Measurements from ENCODE around the gene ROR1. TPM values are rescaled to one million over a fixed set of nuclear protein-coding genes. Genes with fewer than 3 reads are reported as not detected.

The ROR1 gene
- polyA plus RNA-seq, 1 donor: 8.8 TPM

DNA sequence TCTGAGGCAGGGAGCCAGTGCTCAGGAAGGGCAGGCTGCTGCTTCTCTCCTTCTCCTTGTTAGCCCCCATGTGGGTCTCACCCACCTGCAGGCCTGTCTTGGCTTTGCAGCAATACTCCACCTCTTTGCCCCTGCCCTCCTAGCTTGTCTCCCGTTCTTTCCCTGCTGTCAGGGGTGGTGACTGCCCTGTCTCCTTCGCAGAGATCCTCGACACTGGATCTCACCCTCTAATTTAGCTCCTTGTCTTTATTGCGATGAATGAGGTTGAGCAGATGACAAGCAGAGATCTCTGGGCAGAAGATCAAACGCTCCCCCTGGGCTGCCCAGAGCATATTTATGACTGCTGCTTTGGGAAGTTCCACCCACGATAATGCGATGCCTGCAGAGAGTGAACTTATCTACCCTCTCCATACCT is 199.2 kb downstream of the ROR1 start:
- no peak for DNase-seq (ENCODE audit: low read depth)

DNA sequence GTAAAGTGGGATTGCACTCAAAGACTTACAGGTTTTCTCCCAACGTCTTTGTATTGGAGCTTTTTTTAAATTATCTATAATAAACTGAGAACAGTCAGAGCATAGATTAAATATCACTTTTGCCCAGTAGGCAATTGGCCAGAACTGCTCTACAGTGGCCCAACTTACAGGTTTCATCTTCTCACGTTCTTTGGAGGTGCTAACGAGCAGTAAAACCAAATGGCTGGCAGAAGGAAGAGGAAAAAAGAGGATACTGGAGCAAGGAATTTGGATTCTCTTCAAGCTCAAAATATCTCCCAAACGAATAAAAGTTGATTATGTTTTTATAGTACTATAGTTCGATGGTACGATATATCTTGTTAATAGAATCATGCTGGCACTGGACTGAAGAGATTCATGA is 201.1 kb downstream of the ROR1 start:
- no peak for DNase-seq (ENCODE audit: low read depth)

DNA sequence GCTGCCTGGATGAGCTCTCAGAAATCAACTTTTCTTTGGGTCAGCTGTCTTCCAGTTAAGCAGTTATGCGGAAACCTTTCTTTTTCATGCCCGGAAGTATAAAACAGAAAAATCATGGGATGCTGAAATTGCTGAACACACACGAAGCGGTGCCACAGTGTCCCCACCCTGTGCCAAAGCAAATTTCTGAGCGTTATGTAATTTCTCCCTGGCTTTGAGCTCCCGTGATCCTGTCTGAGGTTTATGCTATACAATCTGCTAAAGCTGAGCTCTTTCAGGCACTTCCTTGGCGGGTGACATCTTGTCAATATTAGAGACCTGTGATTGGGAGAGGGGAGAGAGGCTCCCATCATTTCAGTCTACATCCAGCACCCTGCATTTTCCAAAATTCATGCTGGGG is 201.7 kb downstream of the ROR1 start:
- DNase-seq (ENCODE audit: low read depth): no peak

DNA sequence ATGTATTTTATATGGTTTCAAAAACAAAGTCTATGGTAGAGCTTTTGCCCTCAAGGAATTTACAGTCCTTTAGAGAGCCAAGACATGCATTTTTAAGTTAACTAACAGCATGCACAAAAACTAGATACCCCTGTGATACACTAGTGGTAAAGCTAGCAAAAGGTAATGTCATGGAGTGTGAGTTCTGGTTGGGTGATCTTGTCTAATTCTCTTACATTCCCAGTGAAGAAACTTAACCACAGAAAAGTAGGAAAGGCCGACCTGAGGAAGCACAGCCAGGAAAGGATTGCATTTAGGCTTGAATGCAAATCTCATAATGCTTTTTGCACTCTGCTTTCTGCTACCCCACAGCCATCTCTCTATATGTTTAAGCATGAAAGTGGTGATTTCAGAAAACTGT is 202.2 kb downstream of the ROR1 start:
- DNase-seq (ENCODE audit: low read depth): no peak

DNA sequence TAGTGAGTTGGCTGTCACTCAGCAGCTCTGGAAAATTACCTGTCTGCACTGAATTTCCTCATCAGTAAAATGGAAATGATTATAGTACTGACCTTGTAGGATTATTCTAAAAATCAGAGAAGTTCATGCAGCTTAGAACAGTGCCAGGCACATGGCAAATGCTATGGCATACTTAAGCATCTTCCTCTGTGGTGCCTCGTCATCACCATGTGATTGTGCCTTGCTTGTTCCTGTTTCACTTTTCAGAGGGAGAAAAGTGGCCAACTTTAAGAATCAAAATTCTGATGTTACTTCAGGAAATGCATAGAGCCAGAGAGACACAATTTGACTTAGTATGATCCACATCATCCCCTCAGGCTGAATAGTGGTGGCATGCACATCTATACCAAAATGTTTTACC is 203.6 kb downstream of the ROR1 start:
- DNase-seq (ENCODE audit: low read depth): no peak

DNA sequence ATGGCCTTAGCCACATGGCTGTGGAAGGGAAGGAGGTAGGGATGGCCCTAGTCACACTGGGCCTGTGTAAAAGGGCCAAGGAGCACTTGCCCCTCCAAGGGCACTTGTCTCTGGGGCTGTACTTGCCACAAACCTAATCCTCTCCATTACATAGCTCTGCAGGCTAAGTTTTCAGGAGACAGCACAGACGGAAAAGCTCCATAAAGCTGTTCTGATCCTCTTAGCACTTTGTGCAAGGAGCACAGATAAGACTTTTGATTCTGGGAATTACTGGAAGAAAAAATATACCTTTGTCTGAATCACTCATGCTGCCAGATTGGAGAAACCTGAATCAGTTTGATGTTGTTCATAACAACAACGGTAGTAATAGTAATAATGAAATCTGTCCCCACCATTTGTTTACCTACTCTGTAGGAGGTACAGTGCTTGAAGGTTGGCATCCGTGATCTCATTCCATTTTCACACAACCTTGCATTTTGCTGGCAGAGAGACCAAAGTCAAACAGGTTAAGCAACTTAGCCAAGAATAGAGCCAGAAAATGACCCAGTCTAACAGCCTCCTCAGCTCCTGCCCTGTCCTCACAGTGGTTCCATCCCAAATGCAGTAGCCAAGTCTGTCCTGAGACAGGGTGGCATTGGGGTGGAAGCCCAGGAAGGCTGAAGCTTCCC is 207.1 kb downstream of the ROR1 start:
- no peak for DNase-seq (ENCODE audit: low read depth)

DNA sequence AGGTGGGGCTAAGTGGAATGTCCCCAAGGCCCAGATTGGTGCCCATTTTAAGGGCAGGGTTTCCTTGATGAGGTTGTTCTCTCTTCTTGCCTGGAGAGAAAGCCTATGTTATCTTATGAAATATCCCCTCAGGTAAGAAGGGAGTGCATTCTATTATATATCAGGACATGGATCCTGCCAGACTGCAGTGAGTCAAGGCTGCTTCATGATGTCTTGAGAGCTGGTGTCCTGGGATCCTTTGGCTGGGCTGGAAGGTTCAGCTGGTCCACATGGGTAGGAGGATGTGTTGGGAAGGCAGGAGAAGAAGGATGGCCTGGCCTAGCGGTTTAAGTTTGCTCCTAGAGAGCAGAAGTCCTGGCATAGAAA is 207.6 kb downstream of the ROR1 start:
- no peak for DNase-seq (ENCODE audit: low read depth)

DNA sequence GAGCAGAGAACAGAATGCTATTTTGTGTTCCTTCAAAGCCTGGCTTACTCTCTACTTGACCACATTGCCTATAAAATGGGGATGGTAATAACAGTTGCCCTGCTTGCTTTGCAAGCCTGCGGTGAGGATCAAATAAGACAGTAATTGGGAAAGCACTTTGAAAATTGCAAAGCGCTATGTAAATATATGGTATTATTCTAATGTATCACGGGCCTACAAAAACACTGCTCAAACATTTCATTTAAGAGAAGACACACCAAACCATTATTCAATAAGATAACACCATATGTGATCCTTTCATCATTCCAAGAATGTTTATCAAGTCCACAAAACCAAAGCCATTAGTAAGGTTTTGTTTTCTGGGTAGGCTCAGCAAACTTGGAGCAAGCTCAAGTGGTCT is 208.4 kb downstream of the ROR1 start:
- no peak for DNase-seq (ENCODE audit: low read depth)

DNA sequence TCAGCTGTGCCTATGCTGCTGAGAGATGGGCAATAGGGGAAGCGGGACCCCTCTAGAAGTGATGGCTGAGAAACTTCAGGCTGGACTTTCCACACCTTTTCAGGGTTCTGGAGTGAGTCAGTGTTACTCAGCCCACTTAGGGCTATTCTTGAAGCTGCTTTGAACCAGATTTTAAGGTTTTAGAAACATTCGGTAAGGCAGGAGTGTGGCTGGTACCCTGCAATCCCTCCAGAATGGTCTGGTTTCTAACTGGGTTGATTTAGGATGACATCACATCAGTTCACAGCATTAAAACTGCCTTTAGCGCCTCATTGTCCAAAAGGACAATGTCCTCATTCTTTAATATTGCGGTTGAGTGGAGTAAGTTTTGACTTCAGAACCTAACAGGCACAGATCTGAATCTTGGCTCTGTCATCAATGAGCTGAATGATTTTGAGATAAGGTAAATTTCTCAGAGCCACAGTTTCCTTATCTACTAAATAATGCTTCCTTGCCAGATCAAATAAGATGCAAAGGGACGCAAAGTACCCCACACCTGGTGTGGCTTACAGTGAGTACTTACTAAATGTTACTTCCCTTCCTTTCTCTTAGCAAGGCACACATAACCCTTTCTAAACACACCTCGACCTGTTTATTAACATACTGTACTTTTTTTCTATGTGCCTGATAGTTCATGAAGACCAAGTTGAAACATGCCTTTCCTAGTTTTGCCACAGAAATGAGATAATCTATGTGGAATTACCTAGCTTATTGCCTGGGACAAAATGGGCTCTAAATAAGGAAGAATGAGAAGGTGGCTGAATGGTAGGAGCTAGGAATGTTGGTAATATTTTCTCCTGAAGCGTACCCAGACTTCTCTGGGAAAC is 209.8 kb downstream of the ROR1 start:
- no peak for DNase-seq (ENCODE audit: low read depth)

DNA sequence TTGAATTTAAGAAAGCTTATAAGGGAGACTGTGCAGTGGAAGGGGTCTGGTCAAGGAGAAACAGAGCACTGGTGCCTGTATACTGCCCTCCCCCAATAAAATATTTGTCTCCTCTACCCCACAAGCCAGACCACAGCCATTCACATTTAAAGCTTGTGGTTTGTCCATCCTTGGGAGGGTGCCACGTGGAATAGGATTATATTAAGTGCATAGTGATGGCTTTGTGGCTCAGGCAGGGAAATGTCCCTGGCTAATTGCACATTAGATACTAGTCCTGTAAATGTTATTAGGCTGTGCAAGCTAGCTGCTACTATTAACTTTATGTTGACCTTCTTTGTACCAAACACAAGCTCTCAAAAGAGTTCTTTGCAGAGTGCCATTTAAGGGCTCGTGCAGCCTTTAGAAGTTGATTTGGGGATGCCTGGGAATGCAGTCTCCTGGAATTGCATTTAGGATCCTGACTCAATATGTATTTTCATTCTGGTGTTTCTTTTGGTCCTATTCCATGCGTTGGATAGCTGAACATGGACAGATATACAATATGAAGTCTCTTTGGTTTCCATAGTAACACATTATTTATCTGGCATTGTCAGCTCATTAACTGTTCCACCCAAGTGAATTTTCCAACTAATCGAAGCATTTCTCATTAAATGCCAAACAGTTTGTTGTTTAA is 210.6 kb downstream of the ROR1 start:
- no peak for DNase-seq (ENCODE audit: low read depth)

DNA sequence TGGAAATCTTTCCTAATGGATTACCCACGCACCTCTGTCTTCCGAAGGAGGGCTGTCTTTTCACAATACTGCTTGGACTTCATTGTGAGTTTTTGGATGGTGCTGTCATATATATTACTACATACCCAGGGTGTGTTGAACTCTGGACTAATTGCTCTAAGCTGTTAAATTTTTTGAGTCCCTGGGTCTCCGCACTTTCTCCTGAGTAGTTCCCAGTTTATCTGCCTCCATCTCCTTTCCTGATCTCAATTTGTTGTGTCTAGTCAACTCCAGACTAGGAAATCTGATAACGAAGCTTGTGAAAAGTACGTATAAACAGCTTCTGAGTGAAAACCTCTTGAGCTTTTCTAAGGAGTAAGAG is 211.1 kb downstream of the ROR1 start:
- no peak for DNase-seq (ENCODE audit: low read depth)

DNA sequence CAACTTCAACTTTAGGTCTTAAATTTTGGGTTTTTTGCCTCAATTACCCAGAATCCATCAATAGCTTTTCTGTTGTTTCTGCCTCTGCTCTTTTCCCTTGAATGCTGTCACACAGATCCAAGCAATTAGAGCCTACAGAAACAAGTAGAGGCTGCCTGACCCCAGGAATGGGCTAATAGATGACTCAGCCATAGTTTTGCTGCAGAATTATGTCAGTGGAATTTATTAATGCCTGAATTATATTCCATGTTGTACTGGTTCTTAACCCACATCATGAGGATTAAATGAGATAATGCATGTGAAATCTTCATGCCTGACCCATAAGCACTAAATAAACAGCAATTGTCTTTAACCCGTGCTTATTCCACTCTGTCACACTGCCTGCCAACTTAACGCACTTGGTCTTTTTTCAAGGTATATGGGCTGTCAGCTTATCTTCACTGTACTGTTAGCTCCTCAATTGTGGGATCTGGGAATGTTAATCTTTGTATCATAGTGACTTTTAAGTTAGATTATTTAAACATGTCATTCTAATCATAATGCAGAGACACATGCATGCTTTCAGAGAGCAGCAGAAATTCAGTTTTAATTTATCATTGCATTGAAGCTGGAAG is 213.3 kb downstream of the ROR1 start:
- no peak for DNase-seq (ENCODE audit: low read depth)

DNA sequence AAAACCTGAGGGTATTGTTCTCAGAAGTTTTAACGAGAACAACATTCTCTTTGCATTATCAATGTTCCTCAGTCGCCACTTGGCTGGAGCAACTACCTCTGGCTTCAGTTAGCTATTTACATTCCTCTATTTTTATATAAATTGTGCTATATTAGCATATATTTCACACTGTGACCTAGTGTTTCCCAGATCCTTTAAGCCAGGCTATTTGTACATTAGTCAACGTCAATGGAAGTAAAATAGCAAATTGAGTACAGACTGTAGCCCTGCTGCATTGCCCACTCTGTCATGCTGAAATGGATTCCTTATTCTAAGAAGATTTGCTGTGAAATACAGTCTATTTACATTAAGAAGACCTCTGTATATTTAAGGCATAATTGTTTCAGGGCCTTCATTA is 213.8 kb downstream of the ROR1 start:
- DNase-seq (ENCODE audit: low read depth): no peak

DNA sequence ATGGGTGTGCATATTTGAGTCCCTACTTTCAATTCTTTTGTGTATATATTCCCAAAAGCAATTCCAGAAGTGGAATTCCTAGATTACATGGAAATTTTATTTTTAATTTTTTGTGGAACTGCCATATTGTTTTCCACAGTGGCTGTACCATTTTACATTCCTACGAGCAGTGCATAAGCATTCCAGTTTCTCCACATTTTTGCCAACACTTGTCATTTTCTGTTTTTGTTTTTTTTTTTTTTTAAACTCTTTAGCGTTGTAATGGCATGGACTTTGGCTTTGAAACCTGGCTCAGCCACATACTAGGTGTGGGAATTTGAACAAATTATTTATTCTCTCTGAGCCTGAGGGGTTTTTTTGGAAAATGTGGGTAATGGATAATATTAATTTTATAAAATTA is 215.1 kb downstream of the ROR1 start:
- DNase-seq (ENCODE audit: low read depth): no peak

DNA sequence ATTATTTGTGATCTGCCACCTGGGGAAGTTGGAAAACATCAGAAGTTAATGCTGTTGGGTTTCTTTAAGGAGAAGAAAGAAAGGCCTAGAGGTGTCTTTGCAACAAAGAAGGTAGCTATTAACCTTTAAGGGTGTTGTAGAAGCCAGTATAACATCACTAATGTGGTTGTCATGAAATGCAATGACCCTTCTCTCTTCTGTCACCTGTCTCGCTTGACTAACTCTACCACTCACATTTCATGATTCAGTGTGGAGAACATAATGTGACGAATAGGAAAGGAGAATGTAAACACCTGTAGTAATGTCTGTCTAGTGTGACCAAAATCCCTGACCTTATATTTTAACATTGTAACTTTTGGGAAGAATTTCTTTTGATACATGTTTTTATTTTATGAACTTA is 217.9 kb downstream of the ROR1 start:
- no peak for DNase-seq (ENCODE audit: low read depth)

DNA sequence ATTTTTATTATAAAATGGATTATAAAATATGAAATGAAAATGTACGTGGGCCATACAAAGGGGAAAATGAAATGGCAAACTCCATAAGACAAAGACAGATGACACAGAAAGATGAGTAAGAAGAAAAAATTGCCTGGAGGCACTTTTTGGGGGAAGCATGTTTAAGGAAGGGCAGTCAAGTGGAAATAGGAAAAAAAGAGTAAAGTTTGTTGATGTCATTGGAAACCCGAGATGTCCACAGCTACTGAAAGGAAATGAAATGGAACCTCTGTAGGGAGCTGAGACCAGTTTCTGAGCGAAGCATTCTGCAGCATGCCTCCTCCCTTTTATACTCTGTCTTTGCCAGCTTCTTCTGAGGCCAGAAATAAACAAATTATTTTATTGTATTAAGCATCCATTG is 226.2 kb downstream of the ROR1 start:
- no peak for DNase-seq (ENCODE audit: low read depth)

DNA sequence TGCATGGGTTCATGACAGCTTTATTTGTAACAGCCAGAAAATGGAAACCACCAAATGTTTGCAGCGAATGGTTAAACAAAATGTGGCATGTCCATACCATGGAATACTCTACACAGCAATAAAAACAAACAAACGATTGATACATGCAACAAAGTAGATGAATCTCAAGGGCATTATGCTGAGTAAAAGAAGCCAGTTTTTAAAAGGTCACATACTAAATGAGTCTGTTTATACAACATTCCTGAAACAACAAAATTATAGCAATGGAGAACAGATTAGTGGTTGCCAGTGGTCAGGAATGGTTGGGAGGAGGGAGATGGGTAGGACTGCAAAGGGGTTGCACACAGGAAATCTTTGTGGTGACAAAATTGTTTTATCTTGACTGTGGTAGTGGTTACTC is 227.2 kb downstream of the ROR1 start:
- DNase-seq (ENCODE audit: low read depth): no peak

DNA sequence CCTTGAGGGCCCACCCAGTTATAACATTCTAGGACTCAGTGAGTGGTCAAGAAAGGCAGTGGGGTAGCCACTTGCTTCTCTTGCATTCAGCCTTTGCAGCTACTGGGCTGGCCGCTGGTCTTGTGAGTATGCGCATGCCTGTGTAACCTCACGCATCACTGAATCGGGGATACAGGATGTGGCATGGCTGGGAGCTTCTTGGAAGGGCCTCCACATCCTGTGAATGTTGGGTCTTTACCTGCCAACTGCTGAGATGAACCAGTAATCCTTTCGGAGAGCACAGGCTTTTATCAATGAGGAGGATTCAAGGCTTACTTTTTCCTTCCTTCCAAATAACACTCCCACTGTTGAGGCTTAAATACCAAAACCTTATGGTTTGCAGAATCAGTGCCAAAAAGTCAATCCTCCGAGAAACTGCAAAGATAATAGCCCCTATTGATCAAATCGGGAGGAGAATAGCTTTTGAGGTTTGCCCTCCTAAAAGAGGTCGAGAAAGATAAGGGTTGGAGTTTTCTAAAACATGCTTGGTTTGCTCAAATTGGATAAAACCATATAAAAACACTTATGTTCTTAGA is 230.7 kb downstream of the ROR1 start:
- DNase-seq (ENCODE audit: low read depth): no peak

DNA sequence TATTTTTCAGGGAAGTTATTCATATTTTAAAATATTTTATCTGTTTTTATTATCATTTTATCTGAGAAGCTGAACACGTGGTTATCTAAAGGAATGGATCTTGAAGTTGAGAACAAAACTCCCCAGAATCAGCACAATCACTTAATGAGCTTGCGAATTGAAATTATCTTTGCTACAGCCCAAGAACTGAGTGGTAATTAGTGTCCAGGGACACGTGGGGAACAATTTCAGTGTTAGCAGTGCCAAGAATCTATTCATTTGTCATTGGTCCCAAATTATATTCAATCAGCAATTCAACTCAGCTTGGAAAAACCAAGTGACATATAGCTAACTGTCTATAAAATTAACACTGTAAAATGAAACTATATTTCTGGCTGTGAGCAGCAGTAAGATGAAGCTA is 232.0 kb downstream of the ROR1 start:
- no peak for DNase-seq (ENCODE audit: low read depth)

DNA sequence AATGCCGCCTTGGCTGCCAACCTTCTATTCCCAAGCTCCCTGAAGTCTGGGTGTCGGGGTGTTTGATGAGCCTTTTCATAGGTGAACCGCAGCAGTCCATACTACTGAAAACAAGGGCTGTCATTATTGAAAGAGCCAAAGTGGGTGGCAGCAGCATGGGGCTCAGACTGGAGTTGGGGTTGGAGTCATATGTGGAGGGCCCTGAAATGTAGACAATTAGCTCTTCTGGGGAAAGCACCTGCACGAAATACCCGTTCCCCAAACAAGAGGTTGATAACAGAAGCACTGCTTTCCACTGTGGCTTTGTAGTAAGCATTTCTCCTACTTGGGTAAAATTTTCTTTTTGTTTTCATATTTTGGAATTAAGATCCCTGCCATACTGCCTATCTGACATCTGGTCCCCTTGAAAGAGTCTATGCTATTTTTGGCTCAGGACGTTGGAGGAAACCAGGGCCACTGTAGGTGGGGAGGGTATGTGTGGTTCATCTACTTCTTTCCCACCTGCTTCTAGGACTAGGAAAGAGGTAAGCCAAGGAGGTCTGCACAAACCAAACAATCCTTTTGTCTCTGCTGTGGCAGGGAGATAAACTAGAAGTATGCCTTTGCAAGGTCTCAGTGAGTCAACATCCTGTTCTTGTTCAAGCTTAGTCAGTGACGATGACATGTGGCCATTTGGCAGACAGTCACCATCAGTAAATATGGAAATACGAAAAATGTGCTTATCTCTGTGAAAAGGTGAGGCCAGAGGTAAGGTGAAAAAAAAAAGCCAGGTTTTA is 232.6 kb downstream of the ROR1 start:
- no peak for DNase-seq (ENCODE audit: low read depth)

DNA sequence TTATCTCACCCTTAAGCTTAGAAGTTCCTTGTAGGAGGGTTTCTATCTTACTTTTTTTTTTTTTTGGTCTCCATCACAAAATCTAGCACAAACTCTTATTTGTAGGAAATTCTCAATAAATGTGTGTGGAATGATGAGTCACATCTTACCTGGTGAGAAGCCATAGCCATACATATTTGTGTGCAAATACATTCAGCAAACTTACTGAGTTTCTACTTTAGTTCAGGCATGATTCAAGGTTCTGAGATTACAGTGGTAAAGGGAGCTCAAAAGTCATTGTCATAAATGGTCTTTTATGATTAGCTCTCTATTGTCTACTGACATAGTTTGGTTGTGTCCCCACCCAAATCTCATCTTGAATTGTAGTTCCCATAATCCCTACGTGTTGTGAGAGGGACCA is 236.5 kb downstream of the ROR1 start:
- no peak for DNase-seq (ENCODE audit: low read depth)

DNA sequence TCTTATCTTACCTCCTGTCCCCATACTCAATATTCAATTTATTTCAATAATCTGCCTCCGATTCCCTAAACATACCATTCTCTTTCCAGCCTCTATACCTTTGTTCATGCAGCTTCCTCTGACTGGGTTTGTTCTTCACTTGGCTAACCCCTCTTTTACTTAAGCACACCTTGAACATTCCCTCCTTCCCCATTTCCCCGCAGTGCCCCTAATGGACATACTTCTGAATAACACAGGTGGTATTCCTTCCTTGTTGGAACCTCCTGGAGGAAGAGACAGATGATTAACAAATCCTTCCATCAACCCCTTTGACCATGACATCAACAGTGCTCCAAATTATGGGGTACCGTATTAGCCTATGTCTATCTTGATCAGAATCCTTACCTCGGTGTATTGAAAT is 239.6 kb downstream of the ROR1 start:
- no peak for DNase-seq (ENCODE audit: low read depth)

All from forelimb muscle (tissue), 1 donor.